ENCODE measurements around the gene TLL1. TPM values are rescaled to one million over a fixed set of nuclear protein-coding genes. Genes with fewer than 3 reads are reported as not detected.
A peak's percentile ranks its signal among the peaks of the same experiment; 100 is the strongest.

TLL1 gene
- total and polyA plus RNA-seq, 2 donors (not counting 3 experiments of a cell fraction or from before 2014, with no cell fraction given) = 0.41 to 1.4 TPM

DNA sequence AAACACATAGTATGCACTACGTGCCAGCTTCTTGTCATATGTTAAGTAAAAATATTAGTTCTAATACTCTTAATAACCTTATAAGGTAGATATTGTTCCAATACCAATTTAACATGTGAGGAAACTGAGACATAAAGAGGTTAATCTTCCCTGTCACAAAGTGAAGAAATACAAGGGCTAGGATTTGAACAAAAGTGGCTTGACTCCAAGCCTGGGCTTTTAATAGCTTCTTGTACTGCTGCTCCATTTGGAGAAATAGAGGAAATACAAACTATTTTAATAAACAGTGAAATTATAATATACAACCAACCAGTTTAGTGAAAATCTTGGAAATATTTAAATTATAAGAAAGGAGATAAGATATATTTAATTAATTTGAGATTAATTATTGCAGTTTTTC is 33.2 kb downstream of the TLL1 start:
- TF ChIP-seq FOS (IDR thresholded peaks at IDR 0.05; ENCODE audit: borderline replicate concordance, insufficient read depth, low read length) (no peak), JUN (IDR thresholded peaks at IDR 0.05; ENCODE audit: borderline replicate concordance, insufficient read depth, insufficient read length, low read depth) (no peak), POLR2A (IDR thresholded peaks at IDR 0.05; ENCODE audit: low read depth, low read length) (no peak), MYC (IDR thresholded peaks at IDR 0.05; ENCODE audit: low read depth, low read length) (no peak), EZH2 (IDR thresholded peaks at IDR 0.05; ENCODE audit: borderline replicate concordance, low read depth, low read length, severe bottlenecking) (no peak), POLR2AphosphoS5 (IDR thresholded peaks at IDR 0.05; ENCODE audit: insufficient read depth, low read depth, low read length) (no peak), GATA2 (IDR thresholded peaks at IDR 0.05; ENCODE audit: insufficient read depth, insufficient read length, low read depth, low read length) (no peak)
- TF ChIP-seq, protein P1, sequence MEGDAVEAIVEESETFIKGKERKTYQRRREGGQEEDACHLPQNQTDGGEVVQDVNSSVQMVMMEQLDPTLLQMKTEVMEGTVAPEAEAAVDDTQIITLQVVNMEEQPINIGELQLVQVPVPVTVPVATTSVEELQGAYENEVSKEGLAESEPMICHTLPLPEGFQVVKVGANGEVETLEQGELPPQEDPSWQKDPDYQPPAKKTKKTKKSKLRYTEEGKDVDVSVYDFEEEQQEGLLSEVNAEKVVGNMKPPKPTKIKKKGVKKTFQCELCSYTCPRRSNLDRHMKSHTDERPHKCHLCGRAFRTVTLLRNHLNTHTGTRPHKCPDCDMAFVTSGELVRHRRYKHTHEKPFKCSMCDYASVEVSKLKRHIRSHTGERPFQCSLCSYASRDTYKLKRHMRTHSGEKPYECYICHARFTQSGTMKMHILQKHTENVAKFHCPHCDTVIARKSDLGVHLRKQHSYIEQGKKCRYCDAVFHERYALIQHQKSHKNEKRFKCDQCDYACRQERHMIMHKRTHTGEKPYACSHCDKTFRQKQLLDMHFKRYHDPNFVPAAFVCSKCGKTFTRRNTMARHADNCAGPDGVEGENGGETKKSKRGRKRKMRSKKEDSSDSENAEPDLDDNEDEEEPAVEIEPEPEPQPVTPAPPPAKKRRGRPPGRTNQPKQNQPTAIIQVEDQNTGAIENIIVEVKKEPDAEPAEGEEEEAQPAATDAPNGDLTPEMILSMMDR (IDR thresholded peaks at IDR 0.05; ENCODE audit: extremely low read depth in 1 of 2, insufficient read depth in 1 of 2, low read depth in 1 of 2, low read length in 2 of 2) = no peak
- TF ChIP-seq, protein P2, sequence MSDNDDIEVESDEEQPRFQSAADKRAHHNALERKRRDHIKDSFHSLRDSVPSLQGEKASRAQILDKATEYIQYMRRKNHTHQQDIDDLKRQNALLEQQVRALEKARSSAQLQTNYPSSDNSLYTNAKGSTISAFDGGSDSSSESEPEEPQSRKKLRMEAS (IDR thresholded peaks at IDR 0.05; ENCODE audit: insufficient read depth, insufficient read length) = no peak
- peak; percentile 31 for DNase-seq (ENCODE audit: low read depth, low spot score)
- no peaks in the 10 kb centered on the region for H3K36me3 ChIP-seq (ENCODE audit: control insufficient read depth in 2 of 2, extremely low read depth in 1 of 2, insufficient read depth in 2 of 2, low read length in 2 of 2)
- intact Hi-C loops (cut with micrococcal nuclease) (no loop called here), dilution Hi-C loops (cut with MboI; ENCODE audit: extremely low pct_ligation_motif_present, low sequenced_read_pairs) (no loop called here)
- no peaks in the 10 kb centered on the region for H3K9me1 ChIP-seq (replicated peaks; ENCODE audit: control insufficient read depth, extremely low read depth, insufficient read depth, low read length)
- H3K9me3 ChIP-seq (replicated peaks; ENCODE audit: control insufficient read depth, insufficient read depth, low read length) = no peaks in the 10 kb centered on the region
- FAIRE-seq = peak; percentile 53
- CTCF ChIA-PET = interaction anchor here (0.8 to 1.4 kb wide), 6 partner anchors 10 to 413 kb away, joined by 3 read pairs; no protein-coding TSS in a partner anchor
- H3K79me2 ChIP-seq (ENCODE audit: control insufficient read depth, insufficient read depth, low read length) = no peaks in the 10 kb centered on the region
- H3K27me3 ChIP-seq (ENCODE audit: control insufficient read depth in 2 of 2, insufficient read depth in 2 of 2, low read length in 2 of 2) = no peaks in the 10 kb centered on the region
- H3K27ac ChIP-seq (ENCODE audit: insufficient read depth, low read depth, low read length) = peak overlapping the region; percentile 82
- H2AFZ ChIP-seq (ENCODE audit: low read depth, low read length) = no peak overlapping the region
- no peak overlapping the region for H3K4me2 ChIP-seq (ENCODE audit: insufficient read depth, low read length)
- no peak overlapping the region for H3K4me3 ChIP-seq (replicated peaks in 1 of 3; ENCODE audit: insufficient read depth in 1 of 3, low read depth in 1 of 3, low read length in 3 of 3)
- POLR2A ChIA-PET = no interaction called here
- H3K9ac ChIP-seq (replicated peaks; ENCODE audit: extremely low read depth, insufficient read depth, low read length) = peak overlapping the region; percentile 25
- no peaks in the 10 kb centered on the region for H4K20me1 ChIP-seq (replicated peaks; ENCODE audit: control insufficient read depth, extremely low read depth, insufficient read depth, low read length)
- no TSS peak for BruUV-seq (replicated peaks)
- peaks cover 18% of the 10 kb centered on the region for H3K4me1 ChIP-seq (ENCODE audit: control insufficient read depth, extremely low read depth, insufficient read depth, low read length)

Data from endothelial cell of umbilical vein (primary cell).